Measurements from ENCODE around the gene PURA.

PURA gene

GRCh38 chr5:140113699-140114263, at the start of gene PURA:
PURA (plus strand) TSS chr5:140114109; CDS start chr5:140114182, 73 bp downstream.
- H3K36me3 ChIP-seq (replicated peaks; ENCODE audit: low read depth, low read length): no peaks in the 10 kb centered on the region
- H3K9ac ChIP-seq (ENCODE audit: low read length): peak within 1 kb of the TSS; percentile 83
- H4K20me1 ChIP-seq (ENCODE audit: insufficient read depth, low read length): peaks cover 22% of the 10 kb centered on the region; the same call in 1 of the 2 replicates
- H3K4me3 ChIP-seq (ENCODE audit: low read length): peak within 1 kb of the TSS; percentile 97
- H3K27me3 ChIP-seq (ENCODE audit: low read depth, low read length): no peaks in the 10 kb centered on the region; the same call in 1 of the 2 replicates
- H3K4me1 ChIP-seq (ENCODE audit: low read length): peaks cover 34% of the 10 kb centered on the region
- H3K27ac ChIP-seq (ENCODE audit: low read length): peak within 1 kb of the TSS; percentile 52
- TF ChIP-seq, protein P1, sequence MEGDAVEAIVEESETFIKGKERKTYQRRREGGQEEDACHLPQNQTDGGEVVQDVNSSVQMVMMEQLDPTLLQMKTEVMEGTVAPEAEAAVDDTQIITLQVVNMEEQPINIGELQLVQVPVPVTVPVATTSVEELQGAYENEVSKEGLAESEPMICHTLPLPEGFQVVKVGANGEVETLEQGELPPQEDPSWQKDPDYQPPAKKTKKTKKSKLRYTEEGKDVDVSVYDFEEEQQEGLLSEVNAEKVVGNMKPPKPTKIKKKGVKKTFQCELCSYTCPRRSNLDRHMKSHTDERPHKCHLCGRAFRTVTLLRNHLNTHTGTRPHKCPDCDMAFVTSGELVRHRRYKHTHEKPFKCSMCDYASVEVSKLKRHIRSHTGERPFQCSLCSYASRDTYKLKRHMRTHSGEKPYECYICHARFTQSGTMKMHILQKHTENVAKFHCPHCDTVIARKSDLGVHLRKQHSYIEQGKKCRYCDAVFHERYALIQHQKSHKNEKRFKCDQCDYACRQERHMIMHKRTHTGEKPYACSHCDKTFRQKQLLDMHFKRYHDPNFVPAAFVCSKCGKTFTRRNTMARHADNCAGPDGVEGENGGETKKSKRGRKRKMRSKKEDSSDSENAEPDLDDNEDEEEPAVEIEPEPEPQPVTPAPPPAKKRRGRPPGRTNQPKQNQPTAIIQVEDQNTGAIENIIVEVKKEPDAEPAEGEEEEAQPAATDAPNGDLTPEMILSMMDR (IDR thresholded peaks at IDR 0.05; ENCODE audit: low read depth, low read length): peak; percentile 13; the same call in 1 of the 2 replicates
- TF ChIP-seq EZH2phosphoT487 (IDR thresholded peaks at IDR 0.05; ENCODE audit: low read depth): no peak
- H3K4me2 ChIP-seq (ENCODE audit: low read length): peak within 1 kb of the TSS; percentile 97
- H3K9me3 ChIP-seq (ENCODE audit: insufficient read depth, low read length): no peaks in the 10 kb centered on the region
- peaks cover 70% of the 10 kb centered on the region for H3K79me2 ChIP-seq (ENCODE audit: low read length)
- no peak within 1 kb of the TSS for H2AFZ ChIP-seq (ENCODE audit: low read depth, low read length)

DNA sequence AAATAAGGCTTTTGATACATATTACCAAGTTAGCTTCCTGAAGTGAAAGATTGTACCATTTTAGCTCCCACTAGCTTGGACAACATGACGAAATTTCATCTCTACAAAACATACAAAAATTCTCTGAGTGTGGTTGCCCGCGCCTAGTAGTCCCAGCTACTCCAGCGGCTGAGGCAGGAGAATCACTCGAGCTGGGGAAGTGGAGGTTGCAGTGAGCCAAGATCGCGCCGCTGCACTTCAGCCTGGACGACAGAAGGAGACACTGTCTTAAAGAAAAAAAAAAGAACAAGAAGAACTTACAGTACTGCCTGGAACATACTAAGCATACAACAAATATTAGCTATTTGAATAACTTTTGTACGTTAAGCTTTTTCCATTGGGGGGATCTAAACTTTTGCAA, 41.1 kb upstream of the PURA start:
- Histone ChIP-seq H3K27ac (ENCODE audit: low read length) (no peak overlapping the region), H3K9ac (ENCODE audit: low read length) (no peak overlapping the region), H3K9me3 (ENCODE audit: insufficient read depth, low read length) (no peaks in the 10 kb centered on the region), H2AFZ (ENCODE audit: low read depth, low read length) (no peak overlapping the region), H3K4me3 (ENCODE audit: low read length) (no peak overlapping the region), H3K79me2 (ENCODE audit: low read length) (no peaks in the 10 kb centered on the region), H3K4me1 (ENCODE audit: low read length) (0 out of 2 replicates have a peak, but pooled peaks cover 4% of the 10 kb centered on the region), H3K36me3 (replicated peaks; ENCODE audit: low read depth, low read length) (no peaks in the 10 kb centered on the region), H4K20me1 (ENCODE audit: insufficient read depth, low read length) (no peaks in the 10 kb centered on the region), H3K4me2 (ENCODE audit: low read length) (no peak overlapping the region), H3K27me3 (ENCODE audit: low read depth, low read length) (peaks cover 17% of the 10 kb centered on the region; the same call in 1 of the 2 replicates)
- TF ChIP-seq EZH2phosphoT487 (IDR thresholded peaks at IDR 0.05; ENCODE audit: low read depth): no peak
- TF ChIP-seq, protein P1 (IDR thresholded peaks at IDR 0.05; ENCODE audit: low read depth, low read length): no peak

GRCh38 chr5:140073296-140073695, 40.6 kb upstream of the PURA start:
- H2AFZ ChIP-seq (ENCODE audit: low read depth, low read length): no peak overlapping the region
- peak overlapping the region; percentile 33; the same call in 1 of the 2 replicates for H3K4me2 ChIP-seq (ENCODE audit: low read length)
- peaks cover 17% of the 10 kb centered on the region; the same call in 1 of the 2 replicates for H3K27me3 ChIP-seq (ENCODE audit: low read depth, low read length)
- no peaks in the 10 kb centered on the region for H3K79me2 ChIP-seq (ENCODE audit: low read length)
- no peaks in the 10 kb centered on the region for H4K20me1 ChIP-seq (ENCODE audit: insufficient read depth, low read length)
- H3K4me1 ChIP-seq (ENCODE audit: low read length): 0 out of 2 replicates have a peak, but pooled peaks cover 4% of the 10 kb centered on the region
- no peaks in the 10 kb centered on the region for H3K9me3 ChIP-seq (ENCODE audit: insufficient read depth, low read length)
- no peaks in the 10 kb centered on the region for H3K36me3 ChIP-seq (replicated peaks; ENCODE audit: low read depth, low read length)
- H3K9ac ChIP-seq (ENCODE audit: low read length): no peak overlapping the region
- H3K27ac ChIP-seq (ENCODE audit: low read length): no peak overlapping the region
- TF ChIP-seq EZH2phosphoT487 (IDR thresholded peaks at IDR 0.05; ENCODE audit: low read depth): no peak
- TF ChIP-seq, protein P1 (IDR thresholded peaks at IDR 0.05; ENCODE audit: low read depth, low read length): peak; percentile 61
- H3K4me3 ChIP-seq (ENCODE audit: low read length): no peak overlapping the region

- H3K27ac ChIP-seq (ENCODE audit: low read length): no peak overlapping the region
- TF ChIP-seq, protein P1 (IDR thresholded peaks at IDR 0.05; ENCODE audit: low read depth, low read length): peak; percentile 28; the same call in 1 of the 2 replicates
- no peak for TF ChIP-seq EZH2phosphoT487 (IDR thresholded peaks at IDR 0.05; ENCODE audit: low read depth)
- no peaks in the 10 kb centered on the region for H4K20me1 ChIP-seq (ENCODE audit: insufficient read depth, low read length)
- H3K79me2 ChIP-seq (ENCODE audit: low read length): no peaks in the 10 kb centered on the region
- H3K27me3 ChIP-seq (ENCODE audit: low read depth, low read length): peaks cover 9% of the 10 kb centered on the region; the same call in 1 of the 2 replicates
- H3K4me1 ChIP-seq (ENCODE audit: low read length): 0 out of 2 replicates have a peak, but pooled peaks cover 4% of the 10 kb centered on the region
- H3K36me3 ChIP-seq (replicated peaks; ENCODE audit: low read depth, low read length): no peaks in the 10 kb centered on the region
- no peak overlapping the region for H2AFZ ChIP-seq (ENCODE audit: low read depth, low read length)
- H3K4me3 ChIP-seq (ENCODE audit: low read length): no peak overlapping the region
- no peak overlapping the region for H3K9ac ChIP-seq (ENCODE audit: low read length)
- no peaks in the 10 kb centered on the region for H3K9me3 ChIP-seq (ENCODE audit: insufficient read depth, low read length)
- no peak overlapping the region for H3K4me2 ChIP-seq (ENCODE audit: low read length)
Measured at GRCh38 chr5:140075371-140075770, 38.5 kb upstream of the PURA start.

Measured in OCI-LY3 (cell line).